ENCODE results near the gene SAMSN1.

SAMSN1 gene

GRCh38 chr21:14454016-14455009 is 91.8 kb downstream of the SAMSN1 start:
- Histone ChIP-seq H3K36me3 (ENCODE audit: control insufficient read depth, insufficient read depth, low read length) (no peaks in the 10 kb centered on the region), H3K4me3 (ENCODE audit: low read depth, low read length) (no peak overlapping the region), H3K27ac (no peak overlapping the region), H3K9me3 (ENCODE audit: control insufficient read depth, low read length) (no peaks in the 10 kb centered on the region), H2AFZ (no peak overlapping the region), H3K27me3 (ENCODE audit: control insufficient read depth, insufficient read depth, low read length) (no peaks in the 10 kb centered on the region), H3K79me2 (no peaks in the 10 kb centered on the region), H3K9ac (no peak overlapping the region), H3K4me2 (ENCODE audit: low read length) (no peak overlapping the region), H3K4me1 (no peaks in the 10 kb centered on the region)
- TF ChIP-seq, protein P1, sequence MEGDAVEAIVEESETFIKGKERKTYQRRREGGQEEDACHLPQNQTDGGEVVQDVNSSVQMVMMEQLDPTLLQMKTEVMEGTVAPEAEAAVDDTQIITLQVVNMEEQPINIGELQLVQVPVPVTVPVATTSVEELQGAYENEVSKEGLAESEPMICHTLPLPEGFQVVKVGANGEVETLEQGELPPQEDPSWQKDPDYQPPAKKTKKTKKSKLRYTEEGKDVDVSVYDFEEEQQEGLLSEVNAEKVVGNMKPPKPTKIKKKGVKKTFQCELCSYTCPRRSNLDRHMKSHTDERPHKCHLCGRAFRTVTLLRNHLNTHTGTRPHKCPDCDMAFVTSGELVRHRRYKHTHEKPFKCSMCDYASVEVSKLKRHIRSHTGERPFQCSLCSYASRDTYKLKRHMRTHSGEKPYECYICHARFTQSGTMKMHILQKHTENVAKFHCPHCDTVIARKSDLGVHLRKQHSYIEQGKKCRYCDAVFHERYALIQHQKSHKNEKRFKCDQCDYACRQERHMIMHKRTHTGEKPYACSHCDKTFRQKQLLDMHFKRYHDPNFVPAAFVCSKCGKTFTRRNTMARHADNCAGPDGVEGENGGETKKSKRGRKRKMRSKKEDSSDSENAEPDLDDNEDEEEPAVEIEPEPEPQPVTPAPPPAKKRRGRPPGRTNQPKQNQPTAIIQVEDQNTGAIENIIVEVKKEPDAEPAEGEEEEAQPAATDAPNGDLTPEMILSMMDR (IDR thresholded peaks at IDR 0.05): no peak

DNA sequence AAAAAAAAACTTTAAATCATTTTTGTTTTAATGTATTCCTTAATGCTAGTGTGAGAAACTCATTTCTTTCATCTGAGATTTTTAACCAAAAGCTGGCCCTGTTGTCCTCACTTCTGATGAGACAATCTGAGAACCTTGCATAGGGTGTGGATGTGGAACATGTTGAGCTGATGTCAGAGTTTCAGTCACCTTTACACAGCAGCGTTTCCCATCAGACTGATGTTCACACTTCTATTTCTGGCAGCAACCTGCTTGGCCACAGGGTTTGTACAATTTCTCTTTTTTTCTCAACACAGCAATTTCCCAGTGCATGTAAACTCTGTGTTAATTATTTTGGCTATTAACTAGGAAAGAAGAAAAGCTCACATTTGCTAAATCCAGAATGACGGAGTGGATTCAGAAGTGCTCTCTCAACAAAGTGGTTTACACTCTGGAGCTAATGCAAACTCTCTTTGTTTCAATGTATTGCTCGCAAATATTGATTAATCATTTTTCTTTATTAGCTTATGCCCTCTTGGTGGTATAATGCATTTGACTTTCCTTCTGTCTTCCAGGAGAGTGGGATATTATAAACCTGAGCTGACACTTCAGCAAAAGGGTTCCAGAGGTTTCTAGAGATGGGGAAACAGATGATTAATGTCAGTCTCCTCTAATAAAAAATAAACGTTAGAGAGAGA is 92.6 kb downstream of the SAMSN1 start:
- TF ChIP-seq, protein P1 (IDR thresholded peaks at IDR 0.05): no peak
- no peaks in the 10 kb centered on the region for H3K36me3 ChIP-seq (ENCODE audit: control insufficient read depth, insufficient read depth, low read length)
- no peaks in the 10 kb centered on the region for H3K79me2 ChIP-seq
- H3K4me3 ChIP-seq (ENCODE audit: low read depth, low read length): no peak overlapping the region
- no peak overlapping the region for H3K4me2 ChIP-seq (ENCODE audit: low read length)
- H2AFZ ChIP-seq: no peak overlapping the region
- H3K27me3 ChIP-seq (ENCODE audit: control insufficient read depth, insufficient read depth, low read length): no peaks in the 10 kb centered on the region
- H3K4me1 ChIP-seq: no peaks in the 10 kb centered on the region
- no peak overlapping the region for H3K27ac ChIP-seq
- no peaks in the 10 kb centered on the region for H3K9me3 ChIP-seq (ENCODE audit: control insufficient read depth, low read length)
- H3K9ac ChIP-seq: no peak overlapping the region

GRCh38 chr21:14452727-14453241 is 93.3 kb downstream of the SAMSN1 start:
- H3K27ac ChIP-seq: no peak overlapping the region

GRCh38 chr21:14452031-14452726 is 93.9 kb downstream of the SAMSN1 start:
- H3K4me1 ChIP-seq: no peaks in the 10 kb centered on the region
- TF ChIP-seq, protein P1 (IDR thresholded peaks at IDR 0.05): no peak
- H3K4me2 ChIP-seq (ENCODE audit: low read length): no peak overlapping the region
- H3K27ac ChIP-seq: no peak overlapping the region
- H3K9me3 ChIP-seq (ENCODE audit: control insufficient read depth, low read length): no peaks in the 10 kb centered on the region
- no peaks in the 10 kb centered on the region for H3K36me3 ChIP-seq (ENCODE audit: control insufficient read depth, insufficient read depth, low read length)
- H2AFZ ChIP-seq: no peak overlapping the region
- no peaks in the 10 kb centered on the region for H3K27me3 ChIP-seq (ENCODE audit: control insufficient read depth, insufficient read depth, low read length)
- no peaks in the 10 kb centered on the region for H3K79me2 ChIP-seq
- no peak overlapping the region for H3K9ac ChIP-seq
- no peak overlapping the region for H3K4me3 ChIP-seq (ENCODE audit: low read depth, low read length)

More at GRCh38 chr21:14452727-14453241, 93.3 kb downstream of the SAMSN1 start:
- Histone ChIP-seq H3K4me1 (no peaks in the 10 kb centered on the region), H3K36me3 (ENCODE audit: control insufficient read depth, insufficient read depth, low read length) (no peaks in the 10 kb centered on the region), H2AFZ (no peak overlapping the region), H3K79me2 (no peaks in the 10 kb centered on the region), H3K9me3 (ENCODE audit: control insufficient read depth, low read length) (no peaks in the 10 kb centered on the region), H3K27me3 (ENCODE audit: control insufficient read depth, insufficient read depth, low read length) (no peaks in the 10 kb centered on the region), H3K4me3 (ENCODE audit: low read depth, low read length) (no peak overlapping the region), H3K4me2 (ENCODE audit: low read length) (no peak overlapping the region), H3K9ac (no peak overlapping the region)
- TF ChIP-seq, protein P1 (IDR thresholded peaks at IDR 0.05): no peak

Measured in parathyroid adenoma (tissue), 2 donors.